Activated naive CD8-positive, alpha-beta T cell treated with anti-CD3 and anti-CD28 coated beads, Interleukin-2, amount 10 ng/mL, durations not matched to agents 7 days and 5 days (primary cell): ENCODE measurements around the gene KCNMA1. TPM values are rescaled to one million over a fixed set of nuclear protein-coding genes. Genes with fewer than 3 reads are reported as not detected.
"Not testable (repeated sequence)": the region's sequence is repeated elsewhere in the genome, so short reads cannot be mapped to it uniquely, and the experiment has no call there.

Experiments used
- ATAC-seq: fragments of 150-1000 bp; cut with Tn5 transposase; one replicate; pipeline ENCODE4 v1.10.0; 2021; ENCODE audit warnings: low read depth, moderate library complexity
- POLR2A ChIA-PET: fragments of 350-600 bp; sonication (Branson Sonifier 250); formaldehyde crosslinking; loops from one replicate; lab custom pipeline; 2021; ENCODE audit warnings: antibody characterized with exemption; lab: Charles Lee
- DNase-seq: peaks from one replicate; pipeline ENCODE4 v3.0.0; 2021
- H3K27ac Mint-ChIP-seq: one replicate; pipeline ENCODE4 v1.8.0; 2022; ENCODE audit warnings: mild to moderate bottlenecking, mixed read lengths
- H3K27me3 Mint-ChIP-seq: one replicate; pipeline ENCODE4 v1.8.0; 2022; ENCODE audit warnings: mild to moderate bottlenecking, moderate library complexity, mixed read lengths
- H3K36me3 Mint-ChIP-seq: one replicate; pipeline ENCODE4 v1.8.0; 2021; ENCODE audit warnings: mild to moderate bottlenecking, mixed read lengths
- H3K4me1 Mint-ChIP-seq: one replicate; pipeline ENCODE4 v1.8.0; 2021; ENCODE audit warnings: mixed read lengths
- H3K4me3 Mint-ChIP-seq: one replicate; pipeline ENCODE4 v1.8.0; 2022; ENCODE audit warnings: mild to moderate bottlenecking, moderate library complexity, mixed read lengths
- H3K9me3 Mint-ChIP-seq: one replicate; pipeline ENCODE4 v1.8.0; 2021; ENCODE audit warnings: mixed read lengths
- total RNA-seq, 2 experiments: library from RNA; stranded (reverse); gene quantifications; one replicate each; pipeline ENCODE4 v1.2.3, GENCODE V29; 2021

KCNMA1 gene
- total RNA-seq, 2 experiments from 2014 or later, result 0.39 to 0.54 TPM

GRCh38 chr10:77390481-77390891 lies 247.1 kb downstream of the KCNMA1 start:
- DNase-seq, result no peak
- Mint-ChIP-seq H3K4me3 (no peak overlapping the region), H3K4me1 (peaks cover 12% of the 10 kb centered on the region), H3K36me3 (no peaks in the 10 kb centered on the region), H3K27me3 (peaks cover 6% of the 10 kb centered on the region), H3K9me3 (no peaks in the 10 kb centered on the region), H3K27ac (no peak overlapping the region)
- POLR2A ChIA-PET, result no interaction called here
- no peak for ATAC-seq

- Mint-ChIP-seq H3K9me3 (no peaks in the 10 kb centered on the region), H3K4me1 (peaks cover 12% of the 10 kb centered on the region), H3K27me3 (peaks cover 5% of the 10 kb centered on the region), H3K4me3 (no peak overlapping the region), H3K27ac (no peak overlapping the region), H3K36me3 (no peaks in the 10 kb centered on the region)
- POLR2A ChIA-PET, result no interaction called here
- DNase-seq (no peak), ATAC-seq (no peak)
Observed at GRCh38 chr10:77388571-77389100, 249.0 kb downstream of the KCNMA1 start.

GRCh38 chr10:77387701-77388100 lies 249.9 kb downstream of the KCNMA1 start:
- H3K36me3 Mint-ChIP-seq, H3K9me3 Mint-ChIP-seq, DNase-seq, ATAC-seq, H3K27ac Mint-ChIP-seq, H3K27me3 Mint-ChIP-seq, POLR2A ChIA-PET, H3K4me3 Mint-ChIP-seq: not testable (repeated sequence)
- peaks cover 12% of the 10 kb centered on the region for H3K4me1 Mint-ChIP-seq

- POLR2A ChIA-PET, result no interaction called here
- H3K4me1 Mint-ChIP-seq, result peaks cover 12% of the 10 kb centered on the region
- peaks cover 5% of the 10 kb centered on the region for H3K27me3 Mint-ChIP-seq
- DNase-seq (no peak), ATAC-seq (no peak)
- H3K36me3 Mint-ChIP-seq, result no peaks in the 10 kb centered on the region
- H3K27ac Mint-ChIP-seq, result no peak overlapping the region
- no peaks in the 10 kb centered on the region for H3K9me3 Mint-ChIP-seq
- H3K4me3 Mint-ChIP-seq, result peak overlapping the region; percentile 43
Observed at GRCh38 chr10:77387247-77387646, 250.4 kb downstream of the KCNMA1 start.

- peaks cover 5% of the 10 kb centered on the region for H3K27me3 Mint-ChIP-seq
- peak overlapping the region; percentile 68 for H3K27ac Mint-ChIP-seq
- H3K9me3 Mint-ChIP-seq, result no peaks in the 10 kb centered on the region
- ATAC-seq, result peak; percentile 45
- H3K4me3 Mint-ChIP-seq, result peak overlapping the region; percentile 43
- POLR2A ChIA-PET, result no interaction called here
- H3K36me3 Mint-ChIP-seq, result no peaks in the 10 kb centered on the region
- H3K4me1 Mint-ChIP-seq, result peaks cover 12% of the 10 kb centered on the region
- DNase-seq, result no peak
Observed at GRCh38 chr10:77386838-77387237, 250.8 kb downstream of the KCNMA1 start.

- peaks cover 7% of the 10 kb centered on the region for H3K27me3 Mint-ChIP-seq
- H3K36me3 Mint-ChIP-seq, result no peaks in the 10 kb centered on the region
- no peak for ATAC-seq
Observed at GRCh38 chr10:77386365-77386764, 251.2 kb downstream of the KCNMA1 start.

GRCh38 chr10:77385315-77385714 lies 252.3 kb downstream of the KCNMA1 start:
- POLR2A ChIA-PET, result no interaction called here
- Mint-ChIP-seq H3K27ac (no peak overlapping the region), H3K36me3 (no peaks in the 10 kb centered on the region), H3K4me3 (no peak overlapping the region), H3K27me3 (peaks cover 7% of the 10 kb centered on the region), H3K9me3 (no peaks in the 10 kb centered on the region), H3K4me1 (peaks cover 16% of the 10 kb centered on the region)
- no peak for DNase-seq
- no peak for ATAC-seq

More at GRCh38 chr10:77386365-77386764, 251.2 kb downstream of the KCNMA1 start:
- POLR2A ChIA-PET, result no interaction called here
- Mint-ChIP-seq H3K4me1 (peaks cover 12% of the 10 kb centered on the region), H3K4me3 (no peak overlapping the region), H3K9me3 (no peaks in the 10 kb centered on the region), H3K27ac (no peak overlapping the region)
- DNase-seq, result no peak

- H3K9me3 Mint-ChIP-seq, result no peaks in the 10 kb centered on the region
- ATAC-seq (no peak), DNase-seq (no peak)
- H3K4me1 Mint-ChIP-seq, result peaks cover 20% of the 10 kb centered on the region
- POLR2A ChIA-PET, result no interaction called here
- no peak overlapping the region for H3K4me3 Mint-ChIP-seq
- H3K27ac Mint-ChIP-seq, result no peak overlapping the region
- H3K27me3 Mint-ChIP-seq, result peaks cover 7% of the 10 kb centered on the region
- no peaks in the 10 kb centered on the region for H3K36me3 Mint-ChIP-seq
Observed at GRCh38 chr10:77383861-77384553, 253.6 kb downstream of the KCNMA1 start.

GRCh38 chr10:77381750-77382149 lies 255.9 kb downstream of the KCNMA1 start:
- DNase-seq, result no peak
- H3K4me1 Mint-ChIP-seq, result peaks cover 15% of the 10 kb centered on the region

GRCh38 chr10:77380723-77381122 lies 256.9 kb downstream of the KCNMA1 start:
- no peak overlapping the region for H3K27ac Mint-ChIP-seq
- H3K4me3 Mint-ChIP-seq, result no peak overlapping the region
- peaks cover 9% of the 10 kb centered on the region for H3K4me1 Mint-ChIP-seq
- no peak for DNase-seq
- no peak for ATAC-seq
- no peaks in the 10 kb centered on the region for H3K36me3 Mint-ChIP-seq
- POLR2A ChIA-PET, result no interaction called here
- H3K9me3 Mint-ChIP-seq, result no peaks in the 10 kb centered on the region
- peaks cover 8% of the 10 kb centered on the region for H3K27me3 Mint-ChIP-seq

More at GRCh38 chr10:77381750-77382149, 255.9 kb downstream of the KCNMA1 start:
- H3K27ac Mint-ChIP-seq, result no peak overlapping the region
- no peaks in the 10 kb centered on the region for H3K36me3 Mint-ChIP-seq
- ATAC-seq, result no peak
- peaks cover 5% of the 10 kb centered on the region for H3K27me3 Mint-ChIP-seq
- POLR2A ChIA-PET, result no interaction called here
- no peaks in the 10 kb centered on the region for H3K9me3 Mint-ChIP-seq
- no peak overlapping the region for H3K4me3 Mint-ChIP-seq

- no peaks in the 10 kb centered on the region for H3K36me3 Mint-ChIP-seq
- POLR2A ChIA-PET, result no interaction called here
Observed at GRCh38 chr10:77380191-77380590, 257.4 kb downstream of the KCNMA1 start.

GRCh38 chr10:77378366-77379349 lies 258.9 kb downstream of the KCNMA1 start:
- DNase-seq (no peak), ATAC-seq (no peak)
- Mint-ChIP-seq H3K27me3 (peaks cover 8% of the 10 kb centered on the region), H3K27ac (no peak overlapping the region), H3K4me1 (peaks cover 8% of the 10 kb centered on the region), H3K9me3 (no peaks in the 10 kb centered on the region), H3K4me3 (no peak overlapping the region), H3K36me3 (no peaks in the 10 kb centered on the region)
- POLR2A ChIA-PET, result no interaction called here

More at GRCh38 chr10:77380191-77380590, 257.4 kb downstream of the KCNMA1 start:
- H3K27me3 Mint-ChIP-seq, result peaks cover 8% of the 10 kb centered on the region
- ATAC-seq (peak; percentile 36), DNase-seq (no peak)
- no peak overlapping the region for H3K27ac Mint-ChIP-seq
- no peaks in the 10 kb centered on the region for H3K9me3 Mint-ChIP-seq
- no peak overlapping the region for H3K4me3 Mint-ChIP-seq
- peaks cover 8% of the 10 kb centered on the region for H3K4me1 Mint-ChIP-seq

GRCh38 chr10:77377678-77378352 lies 259.8 kb downstream of the KCNMA1 start:
- Mint-ChIP-seq H3K4me3 (no peak overlapping the region), H3K36me3 (no peaks in the 10 kb centered on the region), H3K27ac (no peak overlapping the region), H3K27me3 (peaks cover 8% of the 10 kb centered on the region), H3K4me1 (peaks cover 8% of the 10 kb centered on the region), H3K9me3 (no peaks in the 10 kb centered on the region)
- POLR2A ChIA-PET, result no interaction called here
- DNase-seq (no peak), ATAC-seq (no peak)
